Posterior cingulate gyrus (tissue), 11 donors: ENCODE results near the gene TGFB3.

Experiments
- DNase-seq, 10 donors: peaks; one replicate each; pipeline versions ENCODE4 v3.0.0 to v3.0.0-alpha.2; 2020 to 2021; ENCODE audit warnings: mixed read lengths in 3 of 10
- intact Hi-C: fragments of 100-400 bp; cut with DNase I; formaldehyde crosslinking; loops from one replicate; pipeline ENCODE4 v1.15.1; 2023

The TGFB3 gene

DNA sequence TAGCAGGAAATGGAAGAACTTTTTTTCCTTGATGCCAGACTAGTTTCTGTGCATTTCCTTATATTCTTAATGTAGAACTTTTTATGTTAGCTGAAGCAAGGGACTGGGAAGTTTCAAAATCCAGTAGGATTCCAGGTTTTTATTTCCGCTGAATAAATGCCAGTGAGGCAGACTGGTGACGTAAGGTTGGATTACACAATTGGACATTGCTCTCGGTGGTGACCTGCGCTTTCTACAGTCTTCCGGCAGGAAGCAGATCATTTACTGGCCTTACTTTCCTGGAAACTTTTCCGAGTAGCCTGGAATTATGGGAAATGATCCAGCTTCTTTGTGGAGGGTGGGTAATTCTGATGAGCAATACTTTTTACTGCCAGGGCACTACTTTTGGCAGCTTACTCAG, 7.3 kb upstream of the TGFB3 start:
- intact Hi-C loops: no loop called here

DNA sequence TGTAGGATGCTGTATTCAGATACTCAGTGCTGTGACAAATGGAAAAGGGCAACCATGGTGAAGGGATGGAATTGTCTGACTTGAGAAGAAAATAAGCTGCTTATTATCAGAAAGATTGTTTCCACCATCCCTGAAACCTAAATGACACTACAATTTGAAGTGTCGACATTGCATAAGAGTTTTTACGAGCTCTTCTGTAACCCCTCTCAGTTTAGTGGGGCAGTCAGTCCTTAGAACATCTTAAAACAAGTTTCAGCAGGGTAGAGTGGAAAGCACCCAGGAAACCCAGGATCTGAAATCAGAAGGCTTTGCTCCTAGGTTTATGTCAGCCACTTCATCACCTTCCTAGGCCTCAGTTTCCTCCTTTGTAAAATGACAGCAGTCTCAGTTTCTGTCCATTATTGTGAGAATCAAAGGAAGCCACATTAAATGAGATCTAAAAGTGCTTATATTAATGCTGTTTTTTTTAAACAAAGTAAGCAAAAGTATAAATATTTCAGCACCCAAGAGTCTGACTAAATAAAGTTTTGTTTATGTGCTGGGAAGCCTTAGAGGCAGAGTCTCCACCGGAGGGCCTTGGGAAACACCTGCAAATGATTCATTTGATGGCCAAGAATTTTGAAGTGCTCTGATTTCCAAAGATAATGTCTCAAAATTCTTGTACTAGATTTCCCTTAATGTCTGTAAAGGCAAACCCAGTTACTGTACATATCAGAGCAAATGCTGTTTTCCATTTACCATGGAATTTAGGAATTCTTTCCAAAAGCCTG, 5.6 kb upstream of the TGFB3 start:
- intact Hi-C loops: no loop called here
- DNase-seq: no peak

More for the DNA sequence above, 7.3 kb upstream of the TGFB3 start:
- DNase-seq: no peak

DNA sequence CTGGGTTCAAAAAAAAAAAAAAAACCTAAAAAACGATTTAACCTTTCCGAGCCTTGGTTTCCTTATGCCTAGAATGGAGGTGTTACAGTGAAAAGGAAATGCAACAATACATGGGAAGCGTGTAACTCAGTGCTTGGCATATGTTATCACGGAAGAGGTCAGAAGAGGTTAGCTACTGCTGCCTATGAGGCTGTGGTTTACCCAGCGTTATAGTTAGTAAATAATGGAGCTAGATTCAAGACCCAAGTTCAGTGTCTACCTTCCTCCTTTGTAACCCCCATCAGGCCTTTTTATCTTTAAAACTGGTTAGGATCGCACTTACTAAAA, 4.6 kb upstream of the TGFB3 start:
- no peak for DNase-seq
- intact Hi-C loops: no loop called here

DNA sequence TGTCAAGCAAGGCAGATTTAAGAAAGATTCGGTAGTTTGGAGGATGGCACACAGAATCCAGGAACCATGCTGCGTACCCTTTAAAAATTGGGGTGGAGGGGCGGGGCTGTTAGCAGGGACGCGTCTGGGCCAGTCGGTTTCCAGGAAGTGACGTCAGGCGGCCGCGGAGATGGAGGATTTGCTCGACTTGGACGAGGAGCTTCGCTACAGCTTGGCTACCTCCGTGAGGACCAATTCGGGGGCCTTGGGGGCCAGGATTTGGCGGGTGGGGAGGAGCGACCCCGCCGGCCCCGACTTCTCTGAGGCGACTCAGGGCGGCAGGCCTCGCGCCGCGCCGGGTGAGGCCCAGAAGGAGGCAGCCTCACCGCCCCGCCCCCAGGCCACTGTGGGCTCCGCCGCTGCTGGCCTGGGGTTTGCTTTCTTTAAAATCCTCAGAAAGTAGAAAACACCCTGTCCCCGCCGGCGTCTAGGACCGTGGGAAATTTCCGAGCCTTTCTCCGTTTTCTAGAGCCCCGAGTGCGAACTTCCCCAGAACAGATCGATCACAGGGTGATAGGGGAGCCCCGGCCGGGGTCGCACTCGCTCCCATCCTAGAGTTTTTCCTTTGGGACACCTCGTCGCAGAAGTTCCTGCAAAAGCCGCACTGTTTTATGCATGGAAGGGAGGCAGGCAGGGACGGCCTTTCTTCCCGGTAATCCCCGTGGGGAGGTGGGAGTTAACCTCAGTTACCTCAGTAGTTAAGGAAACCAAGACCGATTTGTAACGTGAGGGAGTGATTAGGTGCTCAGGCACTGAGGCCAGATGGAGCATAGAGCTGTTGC, 4.0 kb upstream of the TGFB3 start, which contains the start of gene IFT43:
TSS of gene IFT43 (plus strand) at position 146 of the 821 bp plus-strand sequence. CDS start at position 170, 24 bp downstream.
- peak; percentile 85 to 99 (median 95) for DNase-seq
- intact Hi-C loops: no loop called here

DNA sequence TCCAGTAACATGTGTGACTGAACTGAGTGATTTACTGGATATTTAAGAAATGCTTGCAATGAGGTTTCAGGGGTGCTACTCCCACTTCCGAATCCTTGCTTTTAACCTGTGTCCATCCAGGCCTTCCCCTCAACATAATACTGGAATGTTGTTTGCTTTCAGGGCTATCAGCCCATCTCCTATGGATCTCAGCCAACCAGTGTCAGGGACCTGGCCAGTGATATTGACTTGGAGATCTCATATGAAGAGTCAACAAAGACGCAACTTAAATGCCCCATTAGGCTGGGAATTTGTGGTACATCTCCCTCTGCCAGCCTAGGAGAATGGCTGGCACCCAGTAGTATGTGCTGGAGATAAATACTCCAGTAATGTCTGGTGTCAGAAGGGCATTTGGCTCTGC, 2.9 kb upstream of the TGFB3 start:
- DNase-seq: no peak
- intact Hi-C loops: loop anchor here (5.0 kb wide), 1 partner anchor 407 kb away; the partner anchor contains the start of gene FLVCR2

DNA sequence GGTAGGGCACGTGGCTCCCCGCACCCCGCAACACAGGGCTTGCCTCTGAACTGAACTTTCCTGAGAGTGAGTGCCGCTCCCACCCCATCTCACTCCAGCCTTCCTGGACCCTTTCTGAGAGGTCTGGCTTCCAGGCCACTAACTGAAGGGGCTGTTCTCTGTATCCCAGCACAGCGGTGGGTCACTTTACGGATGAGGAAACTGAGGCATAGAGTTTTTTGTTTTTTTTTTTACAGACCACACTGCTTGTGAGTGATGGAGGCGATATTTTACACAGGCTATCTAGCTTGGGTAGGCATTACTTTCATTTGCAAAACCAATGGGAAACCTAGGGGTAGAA, 1.2 kb upstream of the TGFB3 start:
- no peak for DNase-seq
- intact Hi-C loops: loop anchor here (2.0 to 5.0 kb wide), 2 partner anchors 78 to 406 kb away; partner anchors contain the start of gene FLVCR2

DNA sequence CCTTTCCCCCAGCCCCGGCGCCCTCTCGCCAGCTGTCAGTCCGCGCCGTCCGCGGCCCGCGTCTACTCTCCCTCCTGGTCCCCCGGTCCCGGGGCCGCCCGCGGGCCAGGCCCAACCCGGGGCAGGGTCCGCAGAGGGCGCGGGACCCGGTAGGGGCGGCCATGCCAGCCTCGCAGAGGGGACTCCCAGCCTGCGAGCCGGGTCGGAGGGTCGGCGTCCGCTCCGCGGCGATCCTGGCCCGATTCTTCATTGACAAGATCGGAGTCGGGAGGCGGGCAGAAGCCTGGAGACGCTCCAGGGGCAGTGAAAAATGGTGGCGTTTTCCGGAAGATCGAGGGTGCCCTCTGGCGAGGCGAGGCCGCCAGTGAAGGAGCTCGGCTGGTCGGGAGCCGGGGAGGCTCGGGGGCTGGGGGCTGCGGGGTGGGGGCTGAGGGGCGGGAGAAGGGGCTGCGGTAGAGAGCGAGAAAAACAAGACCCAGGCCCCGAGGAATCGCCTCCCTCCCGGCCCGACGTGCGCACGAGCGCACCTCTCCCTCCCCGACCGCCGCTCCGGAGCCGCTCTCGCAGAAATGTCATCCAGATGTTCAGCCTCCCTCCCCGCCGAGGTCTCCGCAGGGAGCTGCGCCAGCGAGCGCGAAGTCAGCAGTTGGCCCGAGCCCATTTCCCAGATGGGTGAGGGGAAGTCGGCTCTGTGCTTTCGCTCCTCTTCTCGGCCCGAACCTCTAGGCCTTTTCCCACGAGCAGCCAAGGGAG, 647 bp upstream of the TGFB3 start:
- DNase-seq: peak; percentile 77 to 97 (median 84)
- intact Hi-C loops: loop anchor here (1.0 to 5.0 kb wide), 4 partner anchors 78 to 405 kb away; partner anchors contain the start of gene FLVCR2

DNA sequence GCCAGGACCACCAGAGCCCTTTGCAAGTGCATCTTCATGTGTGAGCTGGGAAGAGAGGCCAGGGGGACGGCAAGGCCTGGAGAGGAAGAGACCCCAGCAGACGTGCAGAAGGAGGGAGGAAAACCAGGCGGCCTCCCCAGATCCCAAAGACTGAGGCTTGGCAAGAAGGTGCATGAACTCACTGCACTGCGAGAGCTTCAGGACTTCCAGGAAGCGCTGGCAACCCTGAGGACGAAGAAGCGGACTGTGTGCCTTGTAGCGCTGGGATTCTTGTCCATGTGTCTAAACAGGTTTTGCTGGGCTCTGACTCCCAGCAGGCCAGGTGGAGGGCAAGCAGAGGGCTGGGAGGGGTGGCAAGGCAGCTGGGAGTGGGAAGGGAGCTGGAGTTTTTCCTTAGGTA, 939 bp downstream of the TGFB3 start:
- peak in 1 of 10 donors; percentile 28 for DNase-seq
- intact Hi-C loops: loop anchor here (5.0 kb wide), 1 partner anchor 404 kb away; the partner anchor contains the start of gene FLVCR2

DNA sequence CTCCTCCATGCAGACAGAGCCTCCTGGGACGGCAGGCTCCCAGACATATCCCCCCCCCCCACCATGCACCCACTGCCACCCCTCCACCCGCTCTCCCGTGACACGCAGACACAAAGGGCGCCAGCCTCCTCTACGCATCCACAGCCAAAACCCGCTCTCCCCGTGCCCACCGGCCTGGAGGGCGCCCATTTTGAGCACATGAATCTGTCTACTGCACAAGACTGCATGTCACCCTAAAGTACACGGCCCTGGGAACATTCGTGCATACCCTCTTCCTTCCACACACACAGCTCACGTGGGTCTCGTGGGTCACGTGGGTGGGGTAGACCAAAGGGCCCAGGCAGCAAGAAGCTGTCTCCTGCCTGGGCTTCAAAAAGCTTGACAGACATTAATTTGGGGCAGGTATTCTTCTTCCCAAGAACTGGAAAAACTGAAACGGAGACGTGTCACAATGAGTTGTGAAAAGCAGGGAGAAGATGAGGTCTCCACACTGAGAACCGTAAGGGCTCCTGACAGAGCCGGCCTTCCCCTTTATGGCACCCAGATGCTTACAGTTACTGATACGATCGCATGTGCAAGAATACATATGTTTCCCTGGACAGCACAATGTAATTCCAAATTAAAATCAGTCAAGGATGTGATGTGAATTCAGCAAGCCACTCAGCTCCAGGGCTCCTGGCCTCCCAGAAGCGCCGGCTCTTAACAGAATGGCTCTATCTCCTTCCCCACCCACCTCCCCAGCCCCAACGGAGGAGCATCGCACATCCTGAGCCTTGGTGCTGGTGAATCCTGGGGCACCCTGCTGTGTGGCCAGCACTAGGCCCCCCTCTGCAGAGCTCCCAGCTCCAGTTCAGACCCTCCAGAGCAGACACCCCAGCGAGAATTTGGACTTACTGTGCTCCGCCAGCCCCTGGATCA, 1.9 kb downstream of the TGFB3 start:
- peak in 9 of 10 donors; percentile 23 to 92 (median 48) for DNase-seq
- intact Hi-C loops: loop anchor here (5.0 kb wide), 1 partner anchor 403 kb away; the partner anchor contains the start of gene FLVCR2

DNA sequence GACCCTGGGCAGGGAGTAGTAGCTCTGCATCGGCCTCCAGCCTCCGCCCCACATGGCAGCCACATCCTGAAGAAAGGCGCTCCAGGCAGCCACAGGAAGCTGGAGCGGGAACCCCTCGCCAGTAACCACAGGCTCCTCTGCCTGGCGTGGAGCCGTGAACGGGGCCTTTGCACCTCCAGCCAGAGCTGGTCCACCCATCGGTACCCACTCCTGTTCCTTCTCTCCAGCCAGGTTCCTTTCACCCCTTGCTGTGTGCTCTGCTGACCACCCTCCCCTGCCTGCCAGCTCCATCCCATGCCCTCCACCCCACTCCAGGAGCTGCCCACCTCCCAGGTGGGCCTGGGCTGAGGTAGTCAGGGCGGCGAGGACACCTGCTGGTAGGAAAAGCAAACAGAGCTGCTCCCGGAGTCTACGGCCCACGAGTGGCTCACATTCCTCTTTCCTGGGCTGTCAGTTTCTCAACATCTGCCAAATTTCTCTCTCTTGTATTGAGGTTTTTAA, 2.7 kb downstream of the TGFB3 start:
- peak in 4 of 10 donors; percentile 36 to 92 (median 50) for DNase-seq
- intact Hi-C loops: no loop called here

DNA sequence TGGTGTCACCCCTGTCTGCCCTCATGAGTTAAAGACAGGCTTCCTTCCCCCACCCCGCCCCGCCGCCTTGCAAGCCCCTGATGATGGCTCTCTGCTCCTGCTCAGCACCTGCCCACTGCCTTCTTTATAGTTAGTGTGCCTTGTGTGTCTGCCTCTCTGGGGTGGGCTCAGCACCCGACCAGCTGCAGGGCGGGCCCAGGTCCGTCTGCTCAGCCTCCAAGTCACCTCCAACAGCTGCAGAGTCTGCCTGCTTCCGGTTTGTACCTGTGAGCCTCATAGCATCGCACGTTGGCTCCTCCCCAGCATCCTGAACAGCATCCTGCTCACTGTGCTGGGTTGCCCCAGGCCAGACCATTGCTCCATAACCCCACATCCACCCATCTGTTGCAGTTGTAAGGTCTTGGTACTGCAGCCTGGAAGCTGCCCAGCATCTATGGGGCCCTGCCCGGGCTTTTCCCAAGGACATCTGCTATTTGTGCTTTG, 3.5 kb downstream of the TGFB3 start:
- peak in 1 of 10 donors; percentile 55 for DNase-seq
- intact Hi-C loops: no loop called here

DNA sequence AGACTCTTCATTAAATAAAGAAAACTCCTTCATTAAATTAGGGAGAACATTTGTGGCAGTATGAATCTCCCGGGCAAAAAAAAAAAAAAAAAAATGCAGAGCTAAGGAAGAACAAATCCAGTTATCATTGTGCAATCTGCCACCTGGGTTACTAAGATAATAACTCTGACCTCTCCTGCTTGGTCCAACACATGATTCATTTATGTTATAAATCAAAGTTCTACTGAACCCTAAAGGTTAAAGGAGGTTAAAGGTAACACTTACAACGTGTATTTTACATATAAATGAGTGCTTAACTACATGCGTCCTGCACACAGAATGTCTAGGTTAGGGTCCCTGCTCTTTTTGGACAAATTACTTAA, 4.2 kb downstream of the TGFB3 start:
- intact Hi-C loops: no loop called here
- DNase-seq: no peak

DNA sequence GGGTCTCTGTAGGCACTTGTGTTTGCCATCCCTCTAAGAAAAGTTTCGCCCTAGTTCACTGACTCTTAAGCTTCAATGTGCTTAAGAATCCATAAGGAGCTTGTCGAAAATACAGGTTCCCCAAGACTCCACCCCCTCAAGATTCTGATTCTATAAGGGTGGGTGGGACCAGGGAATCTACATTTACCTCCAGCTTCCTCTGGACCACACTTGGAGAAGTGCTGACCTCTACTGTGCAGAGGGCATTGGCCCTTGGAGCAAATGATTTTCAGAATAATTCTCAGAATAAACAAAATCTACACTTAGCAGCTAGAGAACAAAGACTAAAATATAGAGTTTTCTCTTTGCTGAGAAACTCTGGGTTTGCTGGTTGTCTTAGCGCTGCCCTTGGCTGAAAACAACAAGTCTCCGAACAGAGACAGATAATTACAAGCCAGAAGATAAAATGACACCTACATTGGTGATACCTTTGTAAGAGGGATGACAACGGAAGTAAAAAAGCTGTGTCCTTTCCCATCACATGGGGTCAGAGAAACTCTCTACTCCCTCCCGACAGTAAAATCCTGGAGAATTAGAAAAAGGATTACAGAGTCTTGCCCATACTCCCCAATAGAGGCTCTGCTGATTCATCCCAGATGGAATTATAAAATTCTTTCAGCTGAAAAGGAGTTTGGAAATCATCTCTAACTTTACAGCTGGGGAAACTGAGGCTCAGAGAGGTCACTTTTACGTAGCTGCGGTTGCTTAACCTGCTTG, 4.8 kb downstream of the TGFB3 start:
- intact Hi-C loops: no loop called here
- DNase-seq: no peak

DNA sequence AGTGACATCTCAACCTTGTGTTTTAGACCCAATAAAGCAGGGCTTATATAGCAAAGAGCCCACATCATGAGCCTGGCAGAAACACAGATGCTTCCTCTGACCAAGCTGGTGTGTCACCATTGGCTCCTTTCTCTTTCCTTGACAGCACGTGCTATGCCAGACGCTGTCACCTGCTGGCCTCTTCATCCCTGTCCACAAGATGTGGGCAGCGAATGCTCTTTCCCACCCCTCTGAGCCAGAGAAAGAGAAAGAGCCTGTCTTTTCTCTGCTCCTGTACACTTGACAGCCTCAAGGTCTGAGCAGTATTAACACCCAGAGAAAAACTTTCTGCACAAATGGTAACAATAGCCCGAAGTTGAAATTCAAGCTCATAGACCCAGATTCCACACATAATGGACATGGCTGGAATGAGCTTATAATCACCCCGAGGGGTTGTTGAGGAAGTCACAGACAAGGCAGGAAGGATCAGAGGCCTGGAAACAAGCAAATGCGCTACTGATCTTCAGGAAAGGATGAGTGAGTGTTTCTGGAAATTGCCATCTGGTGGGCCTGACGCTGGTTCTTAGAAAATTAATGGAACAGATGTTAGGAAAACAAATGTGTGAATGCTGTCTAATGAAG, 8.9 kb downstream of the TGFB3 start:
- intact Hi-C loops: no loop called here
- no peak for DNase-seq

DNA sequence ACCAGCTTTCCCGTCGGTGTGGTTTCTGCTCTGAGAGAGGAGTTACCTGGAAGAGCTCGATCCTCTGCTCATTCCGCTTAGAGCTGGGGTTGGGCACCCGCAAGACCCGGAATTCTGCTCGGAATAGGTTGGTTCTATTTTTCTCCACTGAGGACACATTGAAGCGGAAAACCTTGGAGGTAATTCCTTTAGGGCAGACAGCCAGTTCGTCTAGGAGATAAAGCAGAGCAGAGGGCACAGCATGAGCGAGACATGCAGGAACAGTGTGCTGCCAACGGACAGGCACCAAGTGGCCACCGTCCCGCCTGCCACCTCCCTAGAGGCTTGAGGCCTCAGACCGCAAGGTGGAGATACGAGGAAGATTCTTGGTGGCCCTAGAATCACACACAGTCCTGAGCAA, 10.3 kb downstream of the TGFB3 start:
- no peak for DNase-seq
- intact Hi-C loops: no loop called here

DNA sequence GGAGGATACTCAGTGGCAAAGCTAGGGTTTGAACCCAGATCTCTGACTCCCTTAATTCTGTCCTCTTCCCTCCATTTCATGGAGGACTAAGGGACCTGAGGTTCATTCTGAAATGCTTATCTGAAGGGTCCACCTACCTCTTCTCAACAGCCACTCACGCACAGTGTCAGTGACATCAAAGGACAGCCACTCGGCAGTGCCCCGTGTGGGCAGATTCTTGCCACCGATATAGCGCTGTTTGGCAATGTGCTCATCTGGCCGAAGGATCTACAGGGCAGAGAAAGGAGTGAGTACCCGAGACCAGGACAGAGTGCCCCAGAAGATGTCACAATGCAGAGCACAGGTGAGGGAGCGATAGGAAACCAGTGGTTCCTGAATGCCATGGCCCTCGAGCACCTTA, 10.8 kb downstream of the TGFB3 start:
- intact Hi-C loops: no loop called here
- DNase-seq: no peak

DNA sequence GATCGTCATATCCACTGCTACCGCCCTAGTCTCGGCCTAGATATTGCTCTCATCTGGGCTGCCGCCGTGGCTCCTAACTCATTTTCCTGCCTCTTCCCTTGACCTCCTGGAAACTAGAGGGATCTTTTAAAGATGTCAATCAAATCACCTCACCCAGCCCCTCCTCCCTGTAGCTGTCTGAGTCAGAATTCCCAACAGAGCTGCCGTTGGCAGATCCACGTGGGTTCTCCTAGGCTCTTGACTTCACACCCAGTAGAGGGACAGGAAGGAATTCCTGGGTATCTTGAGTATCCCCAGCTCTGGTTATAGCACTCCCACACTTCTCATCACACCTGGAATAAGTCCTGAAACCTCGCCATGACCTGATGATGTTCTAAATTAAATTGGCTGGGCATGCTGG, 11.9 kb downstream of the TGFB3 start:
- intact Hi-C loops: loop anchor here (2.0 kb wide), 1 partner anchor 33 kb away; no protein-coding TSS in a partner anchor
- no peak for DNase-seq

DNA sequence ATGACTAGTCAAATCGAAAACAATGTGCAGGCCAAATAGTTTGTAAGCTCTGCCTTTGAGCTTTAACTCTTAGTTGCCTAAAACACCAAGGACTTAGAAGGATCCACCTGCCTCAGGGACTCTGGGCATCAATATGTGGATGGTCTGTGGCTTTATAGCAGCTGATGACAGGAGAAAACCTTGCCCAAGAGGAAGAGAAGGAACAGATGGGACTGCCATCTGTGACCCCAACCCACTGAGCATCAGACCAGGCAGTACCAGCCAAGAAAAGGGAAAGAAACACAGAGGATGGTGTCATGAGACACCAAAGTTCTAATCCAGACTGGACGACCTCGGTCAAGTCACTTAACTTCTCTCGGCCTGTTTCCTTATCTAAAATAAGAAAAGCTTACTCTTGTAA, 12.7 kb downstream of the TGFB3 start:
- DNase-seq: no peak
- intact Hi-C loops: loop anchor here (2.0 kb wide), 1 partner anchor 32 kb away; no protein-coding TSS in a partner anchor
